OCI-M1 (cell line): ENCODE data around the gene RPL14.

Source experiments
- DNase-seq: peaks from one replicate; lab custom pipeline; 2025; lab: John Stamatoyannopoulos, UW

Gene RPL14

GRCh38 chr3:40463579-40463978, 6.4 kb downstream of the RPL14 start:
- no peak for DNase-seq

DNA sequence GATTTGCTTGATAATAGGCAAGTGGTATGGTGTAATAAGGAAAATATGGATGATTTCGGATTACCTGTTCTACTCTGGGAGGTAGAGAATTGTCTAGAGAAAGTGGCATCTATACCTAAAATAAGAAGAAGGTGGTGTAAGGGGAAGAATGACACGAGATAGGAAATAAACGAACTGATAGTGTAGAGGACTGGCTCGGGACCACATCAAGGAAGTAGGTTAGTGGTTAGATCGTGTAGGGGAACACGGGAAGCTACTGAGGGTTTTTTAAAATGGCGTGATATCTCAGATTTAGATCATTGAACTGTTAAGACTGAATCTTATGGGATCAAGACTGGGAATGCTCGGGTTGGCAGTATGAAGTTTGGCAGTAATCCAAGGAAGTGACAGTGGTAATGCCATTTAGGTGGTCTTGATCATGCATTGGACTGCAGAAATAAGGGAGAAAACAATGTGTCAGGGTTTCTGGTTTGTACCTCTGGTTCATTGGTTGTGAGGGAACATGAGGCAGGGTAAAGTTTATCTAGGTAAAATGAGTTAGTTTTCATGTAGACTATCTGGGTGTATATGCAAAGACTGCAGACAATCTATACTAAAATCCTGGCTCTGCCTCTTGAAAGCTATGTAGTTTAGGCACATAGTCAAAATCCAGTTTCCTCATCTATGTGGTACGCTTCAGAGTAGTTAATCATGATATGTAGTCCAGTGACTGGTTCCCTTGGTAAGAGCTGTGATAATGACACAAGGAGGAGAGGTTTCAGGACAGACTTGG, 7.4 kb downstream of the RPL14 start:
- peak; percentile 29 for DNase-seq

DNA sequence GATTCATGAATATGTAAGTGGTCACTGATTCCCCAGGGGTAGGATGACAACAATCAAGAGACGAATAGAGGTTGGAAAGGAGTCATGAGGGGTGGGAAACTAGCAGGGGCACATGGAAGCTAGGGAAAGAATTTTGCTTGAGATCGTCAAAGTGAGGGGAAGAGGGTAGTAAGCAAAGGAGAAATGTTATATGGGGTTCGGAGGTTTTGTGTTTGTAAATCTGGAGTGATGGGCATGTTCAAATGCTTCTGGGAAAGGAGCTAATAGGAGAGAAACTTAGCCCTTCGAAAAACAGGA, 7.9 kb downstream of the RPL14 start:
- no peak for DNase-seq

DNA sequence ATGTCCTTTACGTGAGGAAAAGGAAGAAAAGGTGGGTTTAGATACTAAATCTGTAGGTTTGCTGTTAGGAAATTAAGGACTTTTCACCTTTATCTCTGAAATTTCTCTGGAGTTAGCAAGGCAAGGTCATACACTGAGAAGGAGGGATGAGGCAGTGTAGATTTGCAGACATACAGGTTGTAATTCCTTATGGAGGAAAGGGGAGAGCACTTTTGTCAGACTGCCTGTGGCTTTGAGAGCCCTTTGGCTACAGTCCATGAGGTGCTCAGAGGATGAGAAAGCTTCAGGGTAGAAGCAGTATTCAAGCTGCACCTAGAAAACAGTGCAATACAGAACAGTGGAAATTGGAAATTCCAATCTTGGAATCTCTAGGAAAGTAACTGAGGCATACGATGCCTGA, 8.3 kb downstream of the RPL14 start:
- DNase-seq, result no peak

- no peak for DNase-seq
Measured at GRCh38 chr3:40468018-40468417, 10.9 kb downstream of the RPL14 start.

DNA sequence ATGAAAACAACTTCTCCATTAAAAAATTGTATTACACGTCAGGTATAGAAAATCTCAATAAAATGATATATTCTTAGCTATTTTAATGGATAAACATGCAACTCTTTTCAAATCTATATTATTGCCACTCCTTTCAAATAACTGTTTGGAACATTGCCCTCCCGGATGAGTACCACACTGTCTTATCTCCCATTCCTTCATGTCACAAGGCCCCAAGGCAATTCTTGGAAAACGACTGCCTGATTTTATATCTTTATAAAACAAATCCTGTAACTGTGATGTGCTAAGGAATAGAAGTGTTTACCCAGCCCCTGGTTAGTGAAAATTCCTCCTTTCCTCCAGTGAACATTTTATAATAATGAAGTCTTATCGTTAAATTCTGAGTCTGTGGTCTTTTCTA, 13.6 kb downstream of the RPL14 start:
- peak; percentile 64 for DNase-seq

GRCh38 chr3:40476478-40477470, 19.6 kb downstream of the RPL14 start, which contains the start of gene ZNF619:
TSS of gene ZNF619 (plus strand) at chr3:40477122. CDS start at chr3:40477980, 858 bp downstream.
- DNase-seq, result peak; percentile 85

DNA sequence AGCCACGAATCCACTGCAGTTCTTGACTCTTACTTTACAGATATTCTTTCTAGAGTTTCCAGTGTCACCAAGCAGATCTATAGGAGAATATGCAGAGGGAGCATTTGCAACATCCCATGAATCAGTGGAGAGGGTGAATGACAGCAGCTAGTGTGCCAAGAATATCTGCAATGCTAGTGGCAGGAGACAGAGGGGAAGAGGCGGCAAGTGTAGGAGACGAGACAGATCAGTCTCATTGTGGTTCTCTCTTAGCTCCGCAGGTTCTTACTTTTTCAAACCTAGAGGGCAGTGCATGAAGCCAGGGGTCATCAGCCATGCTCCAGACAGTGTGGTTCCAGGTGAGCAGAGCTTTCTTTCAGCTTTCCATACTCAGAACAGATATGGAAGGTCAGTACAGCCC, 20.5 kb downstream of the RPL14 start:
- peak; percentile 37 for DNase-seq

DNA sequence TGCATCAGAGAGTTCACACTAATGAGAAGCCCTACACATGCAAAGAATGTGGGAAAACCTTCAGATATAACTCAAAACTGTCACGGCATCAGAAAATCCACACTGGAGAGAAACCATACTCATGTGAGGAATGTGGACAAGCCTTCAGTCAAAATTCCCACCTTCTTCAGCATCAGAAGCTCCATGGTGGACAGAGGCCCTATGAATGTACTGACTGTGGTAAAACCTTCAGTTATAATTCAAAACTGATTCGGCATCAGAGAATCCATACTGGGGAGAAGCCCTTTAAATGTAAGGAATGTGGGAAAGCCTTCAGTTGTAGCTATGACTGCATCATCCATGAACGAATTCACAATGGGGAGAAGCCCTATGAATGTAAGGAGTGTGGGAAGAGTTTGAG, 30.0 kb downstream of the RPL14 start:
- no peak for DNase-seq

DNA sequence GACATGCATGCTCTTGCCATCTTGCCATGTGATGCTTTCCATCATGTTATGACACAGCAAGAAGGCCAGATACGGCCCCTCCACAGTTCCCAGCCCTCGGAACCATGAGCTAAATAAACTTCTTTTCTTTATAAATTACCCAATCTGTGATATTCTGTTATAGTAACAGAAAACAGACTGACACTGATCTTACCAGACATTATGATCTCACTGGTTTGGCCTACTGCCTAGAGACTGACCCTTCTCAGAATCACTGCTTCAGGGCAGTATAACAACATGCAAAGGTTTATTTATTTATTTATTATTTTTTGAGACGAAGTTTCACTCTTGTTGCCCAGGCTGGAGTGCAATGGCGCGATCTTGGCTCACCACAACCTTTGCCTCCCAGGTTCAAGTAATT, 33.8 kb downstream of the RPL14 start:
- DNase-seq, result no peak

- DNase-seq, result no peak
Measured at GRCh38 chr3:40494698-40495097, 37.6 kb downstream of the RPL14 start.

GRCh38 chr3:40497288-40497687, 40.1 kb downstream of the RPL14 start:
- no peak for DNase-seq

GRCh38 chr3:40499952-40500351, 42.8 kb downstream of the RPL14 start:
- DNase-seq, result no peak

GRCh38 chr3:40502034-40502433, 44.9 kb downstream of the RPL14 start:
- no peak for DNase-seq

- DNase-seq, result no peak
Measured at GRCh38 chr3:40504636-40505430, 47.7 kb downstream of the RPL14 start.

GRCh38 chr3:40505599-40506462, 48.7 kb downstream of the RPL14 start, which contains the start of gene ZNF620:
TSS of gene ZNF620 (plus strand) at chr3:40506039. CDS start at chr3:40506353, 314 bp downstream.
- DNase-seq, result peak; percentile 94

- no peak for DNase-seq
Measured at GRCh38 chr3:40511031-40511718, 54.0 kb downstream of the RPL14 start.

DNA sequence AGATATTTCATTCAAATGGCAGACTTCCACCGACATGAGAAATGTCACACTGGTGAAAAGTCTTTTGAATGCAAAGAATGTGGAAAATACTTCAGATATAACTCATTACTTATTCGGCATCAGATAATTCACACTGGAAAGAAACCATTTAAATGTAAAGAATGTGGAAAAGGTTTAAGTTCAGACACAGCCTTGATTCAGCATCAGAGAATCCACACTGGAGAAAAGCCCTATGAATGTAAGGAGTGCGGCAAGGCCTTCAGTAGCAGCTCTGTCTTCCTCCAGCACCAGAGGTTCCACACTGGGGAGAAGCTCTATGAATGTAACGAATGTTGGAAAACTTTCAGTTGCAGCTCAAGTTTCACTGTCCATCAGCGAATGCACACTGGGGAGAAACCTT, 59.1 kb downstream of the RPL14 start:
- no peak for DNase-seq

DNA sequence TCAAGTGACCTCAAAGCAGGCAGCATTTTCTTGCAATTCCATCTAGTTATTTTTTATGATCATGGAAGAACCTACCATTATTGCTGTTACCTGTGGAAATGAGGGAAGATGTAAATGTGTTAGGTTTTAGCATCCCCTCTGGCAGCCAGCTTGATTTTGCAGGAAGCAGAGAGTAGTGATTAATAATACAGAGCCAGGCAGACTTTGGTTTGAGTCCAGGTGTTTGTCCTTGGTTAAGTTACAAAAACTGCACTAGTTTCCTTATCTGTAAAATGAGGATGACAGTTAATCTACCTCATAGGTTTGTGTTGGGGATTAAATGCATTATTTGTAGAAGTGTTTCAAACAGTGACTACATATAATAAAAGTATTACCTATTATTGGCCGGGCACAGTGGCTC, 60.9 kb downstream of the RPL14 start:
- no peak for DNase-seq
